ENCODE results near the gene NAP1L4.

Gene NAP1L4

DNA sequence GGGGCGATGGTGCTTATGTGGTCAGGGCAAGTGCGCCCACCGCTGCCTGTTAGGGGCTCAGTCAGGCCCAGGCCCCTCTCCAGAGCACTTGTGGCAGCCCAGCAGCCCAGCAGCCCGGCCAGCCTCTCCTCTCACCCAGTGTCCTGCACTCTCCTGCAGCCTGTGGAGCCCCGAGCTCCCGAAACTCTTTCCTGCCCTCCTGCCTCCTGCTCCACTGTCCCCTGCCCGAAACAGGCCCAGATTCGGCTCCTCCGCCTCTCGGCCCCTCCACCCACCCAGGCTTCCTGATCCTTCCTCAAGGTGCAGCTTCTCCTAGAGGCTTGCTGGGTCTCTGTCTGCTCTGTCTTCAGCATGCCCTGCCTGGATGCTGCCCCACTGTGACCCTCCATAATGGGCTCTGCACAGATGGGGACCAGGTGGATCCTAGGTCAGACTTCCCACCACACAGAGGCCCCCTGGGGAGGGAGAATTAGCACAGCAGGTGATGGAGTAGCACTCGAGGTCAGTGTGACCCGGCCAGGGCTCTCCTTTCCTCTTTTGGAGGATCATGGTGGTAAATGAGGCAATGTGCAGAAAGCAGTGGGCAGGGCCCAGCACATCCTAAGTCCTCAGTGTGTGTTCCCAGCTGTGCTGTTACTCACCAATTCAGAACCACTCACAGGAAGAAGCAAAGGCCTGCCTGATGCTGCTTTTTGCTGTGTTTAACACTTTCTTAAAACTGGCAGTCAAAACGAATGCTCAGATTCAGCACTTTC is 18.6 kb upstream of the NAP1L4 start:
- no peak for DNase-seq (ENCODE audit: low spot score)

DNA sequence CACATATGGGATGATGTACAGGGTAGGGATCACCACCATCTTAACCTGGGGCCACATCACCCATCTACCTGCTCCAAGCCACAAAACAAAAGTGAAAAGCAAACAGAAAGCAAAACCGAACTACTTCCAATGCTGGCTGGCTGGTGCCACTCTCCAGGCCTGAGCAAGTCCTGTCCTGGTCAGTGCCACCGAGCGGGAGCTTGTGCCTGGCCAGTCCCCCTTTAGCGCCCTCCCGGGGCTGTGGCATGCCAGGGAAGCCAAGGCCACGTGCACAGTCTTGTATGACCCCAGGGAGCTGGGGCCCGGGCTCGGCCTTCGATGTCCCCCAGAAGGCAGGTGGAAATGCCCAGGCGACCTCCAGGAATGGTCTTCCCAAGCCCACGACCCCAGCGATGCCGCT is 17.9 kb upstream of the NAP1L4 start:
- DNase-seq (ENCODE audit: low spot score): no peak

DNA sequence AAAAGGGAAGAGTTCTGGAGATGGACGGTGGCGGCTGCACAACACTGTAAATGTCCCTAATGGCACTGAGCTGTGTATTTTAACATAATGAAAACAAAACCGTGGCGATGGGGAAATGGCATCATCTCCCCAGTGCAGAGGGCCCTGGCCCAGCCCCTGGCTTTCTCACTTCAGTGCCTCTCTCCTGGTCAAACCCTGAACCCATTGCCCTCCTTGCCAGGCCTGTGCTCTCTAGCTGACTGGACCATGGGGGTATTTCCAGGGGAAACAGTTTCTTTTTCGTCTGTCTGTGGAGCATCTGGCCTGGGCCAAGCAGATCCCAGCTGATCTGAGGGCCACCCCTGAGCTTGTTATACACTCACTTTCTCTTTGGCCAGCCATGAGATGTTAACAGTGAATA is 17.4 kb upstream of the NAP1L4 start:
- no peak for DNase-seq (ENCODE audit: low spot score)

DNA sequence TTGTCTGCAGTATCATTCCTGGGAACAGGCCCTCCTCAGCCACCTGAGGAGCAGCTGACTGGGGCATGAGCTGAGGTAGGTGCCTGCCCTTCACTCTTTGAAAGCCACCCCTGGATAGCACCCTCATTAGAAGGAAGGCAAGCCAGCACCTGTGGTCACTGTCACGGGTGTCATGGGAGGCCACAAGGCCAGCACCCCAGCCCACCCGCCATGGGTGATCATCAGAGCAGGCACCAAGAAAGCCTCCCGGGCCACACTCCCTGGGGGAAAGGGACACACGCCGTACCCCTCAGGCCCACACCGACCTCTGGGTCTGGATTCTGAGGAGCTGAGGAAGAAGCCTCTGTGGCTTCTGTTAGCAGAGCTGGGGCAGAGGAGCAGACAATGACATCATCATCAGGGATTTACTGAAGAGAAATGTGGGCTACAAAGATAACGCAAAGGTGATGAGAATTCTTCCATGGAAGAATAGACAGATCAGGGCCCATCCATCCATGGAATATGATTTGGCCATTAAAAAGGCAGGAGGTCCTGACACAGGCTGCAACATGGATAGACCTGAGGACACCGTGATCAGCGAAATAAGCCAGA is 16.7 kb upstream of the NAP1L4 start:
- DNase-seq (ENCODE audit: low spot score): no peak

DNA sequence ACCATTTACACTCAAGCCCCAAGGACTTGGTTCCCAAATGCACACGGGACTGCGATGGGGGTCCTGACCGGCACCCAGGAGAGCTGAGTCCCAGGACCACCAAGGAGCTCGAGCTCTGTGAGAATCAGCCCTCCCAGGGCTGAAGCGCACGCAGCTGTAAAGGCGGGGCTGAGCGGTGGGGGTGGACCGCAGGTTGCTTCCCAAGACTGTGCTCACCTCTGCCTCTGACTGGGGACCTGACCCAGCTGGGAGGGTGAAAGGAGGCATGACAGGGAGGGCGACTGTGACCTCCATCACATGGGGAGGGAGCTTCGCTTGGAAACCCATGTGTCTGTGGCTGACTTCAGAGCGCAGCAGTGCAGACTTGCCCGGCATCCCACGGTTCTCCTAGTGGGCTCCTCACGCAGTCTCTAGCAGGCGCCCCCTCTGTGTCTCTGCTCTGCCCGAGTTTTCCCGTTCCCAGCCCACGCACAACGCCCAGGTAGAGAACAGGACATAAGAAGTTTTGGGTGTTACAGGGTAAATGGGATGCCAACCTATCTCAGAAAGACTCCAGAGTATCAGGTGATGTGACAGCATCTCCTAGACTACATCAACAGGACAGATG is 15.4 kb upstream of the NAP1L4 start:
- DNase-seq (ENCODE audit: low spot score): no peak

DNA sequence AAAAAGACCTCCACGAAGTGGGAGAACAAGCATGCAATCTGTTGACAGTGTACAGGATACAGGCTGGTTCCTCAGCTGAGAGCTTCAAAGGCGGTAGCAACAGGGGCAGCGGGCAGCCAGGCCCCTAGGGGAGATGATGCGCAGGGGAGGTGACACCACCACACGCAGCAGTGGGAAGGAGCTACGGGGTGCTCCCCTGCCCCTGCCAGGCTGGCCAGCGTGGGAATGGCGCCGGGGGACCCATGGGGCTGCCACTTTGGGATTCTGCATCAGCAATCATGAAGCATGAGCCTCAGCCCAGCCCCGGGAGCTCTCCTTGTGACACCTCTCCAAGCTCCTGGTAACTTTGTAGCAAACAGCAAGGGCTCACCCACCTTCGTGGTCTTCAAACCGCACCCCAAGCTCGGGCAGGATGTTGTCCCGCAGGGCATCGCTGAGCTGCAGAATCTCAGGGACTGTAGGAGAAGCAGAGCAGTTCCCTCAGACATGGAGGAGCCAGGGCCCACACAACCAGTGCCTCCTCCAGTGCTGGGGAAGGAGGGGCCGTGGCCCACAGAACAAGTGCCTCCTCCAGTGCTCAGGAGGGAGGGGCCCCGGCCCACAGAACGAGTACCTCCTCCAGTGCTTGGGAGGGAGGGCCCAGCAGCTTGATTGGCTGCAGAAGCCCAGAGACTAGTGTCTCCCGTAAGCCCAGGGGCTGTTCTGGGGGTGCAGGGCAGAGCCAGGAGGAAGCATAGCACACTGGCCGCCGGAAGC is 14.6 kb upstream of the NAP1L4 start:
- no peak for DNase-seq (ENCODE audit: low spot score)

DNA sequence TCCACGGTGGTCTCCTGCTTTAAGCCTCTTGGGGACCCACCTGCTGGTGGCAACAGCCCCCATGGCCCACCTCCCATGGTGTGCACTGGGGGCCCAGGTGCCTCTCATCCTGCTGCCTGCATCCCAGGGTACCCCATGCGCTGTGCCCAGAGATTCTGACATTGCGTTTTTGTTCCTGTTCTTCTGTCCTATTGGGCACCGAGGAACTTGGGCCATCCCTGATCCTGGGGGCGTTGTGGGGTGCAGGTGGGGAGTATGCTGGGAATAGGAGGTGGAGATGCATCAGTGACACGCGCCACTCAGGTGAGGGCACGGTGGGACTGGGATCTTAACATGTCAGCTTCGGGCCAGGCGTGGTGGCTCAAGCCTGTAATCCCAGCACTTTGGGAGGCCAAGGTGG is 12.4 kb upstream of the NAP1L4 start:
- no peak for DNase-seq (ENCODE audit: low spot score)

DNA sequence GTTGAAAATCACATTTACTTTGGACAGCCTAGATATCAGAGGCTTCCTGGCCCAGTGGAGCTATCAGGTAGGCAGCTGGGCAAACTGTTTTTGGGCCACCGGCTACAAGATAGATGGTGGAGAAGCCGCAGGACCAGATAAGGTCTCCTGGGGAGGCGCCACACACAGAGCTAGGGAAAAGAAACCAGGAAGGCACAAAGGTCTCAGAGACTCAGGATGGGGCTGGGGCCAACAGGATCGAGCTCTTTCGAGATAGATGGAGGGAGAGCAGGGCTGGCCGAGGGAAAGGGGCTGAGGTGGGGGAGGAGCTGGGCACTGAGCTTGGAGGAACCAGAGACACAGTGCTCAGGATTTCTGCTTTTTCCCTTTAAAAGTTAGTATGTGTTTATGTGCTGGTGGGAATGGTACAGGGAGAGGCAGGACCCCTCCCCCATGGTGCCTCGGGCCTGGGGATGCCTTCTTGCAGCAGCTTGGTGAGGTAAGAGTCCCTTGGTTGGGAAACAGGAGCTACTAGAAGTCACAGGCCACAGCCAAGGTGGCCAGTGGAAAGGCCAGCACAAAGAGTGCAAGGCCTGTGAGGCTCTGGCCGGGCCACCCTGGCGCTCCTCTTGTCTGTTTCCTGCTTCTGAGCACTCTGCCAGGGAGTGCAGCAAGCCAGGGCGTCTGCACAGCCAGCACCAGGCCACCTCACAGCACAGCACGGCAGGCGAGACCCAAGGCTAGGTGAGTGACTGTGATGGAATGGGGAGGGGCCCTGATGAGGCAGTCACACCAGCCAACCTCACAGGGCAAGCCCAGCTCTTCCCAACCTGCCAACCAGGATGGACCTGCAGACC is 11.5 kb upstream of the NAP1L4 start:
- DNase-seq (ENCODE audit: low spot score): no peak

DNA sequence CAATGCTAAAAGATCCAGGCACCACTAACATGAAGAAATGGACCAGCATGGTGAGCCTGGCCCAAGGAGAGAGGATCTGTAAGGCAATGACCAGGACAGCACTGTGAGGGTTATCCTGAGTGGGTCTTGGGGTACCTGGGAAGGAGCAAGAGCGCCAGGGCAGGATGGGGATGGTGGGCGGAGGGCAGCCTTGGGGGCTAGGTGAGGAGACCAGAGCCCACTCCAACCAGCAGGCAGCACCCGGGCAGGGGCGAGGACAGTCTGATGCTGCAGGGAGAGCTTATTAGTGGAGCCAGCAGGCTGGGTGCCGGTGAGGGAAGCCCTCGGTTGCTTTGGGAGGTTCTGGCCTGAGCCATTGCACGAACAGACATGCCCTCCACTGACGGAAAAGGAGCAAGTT is 10.7 kb upstream of the NAP1L4 start:
- DNase-seq (ENCODE audit: low spot score): no peak

DNA sequence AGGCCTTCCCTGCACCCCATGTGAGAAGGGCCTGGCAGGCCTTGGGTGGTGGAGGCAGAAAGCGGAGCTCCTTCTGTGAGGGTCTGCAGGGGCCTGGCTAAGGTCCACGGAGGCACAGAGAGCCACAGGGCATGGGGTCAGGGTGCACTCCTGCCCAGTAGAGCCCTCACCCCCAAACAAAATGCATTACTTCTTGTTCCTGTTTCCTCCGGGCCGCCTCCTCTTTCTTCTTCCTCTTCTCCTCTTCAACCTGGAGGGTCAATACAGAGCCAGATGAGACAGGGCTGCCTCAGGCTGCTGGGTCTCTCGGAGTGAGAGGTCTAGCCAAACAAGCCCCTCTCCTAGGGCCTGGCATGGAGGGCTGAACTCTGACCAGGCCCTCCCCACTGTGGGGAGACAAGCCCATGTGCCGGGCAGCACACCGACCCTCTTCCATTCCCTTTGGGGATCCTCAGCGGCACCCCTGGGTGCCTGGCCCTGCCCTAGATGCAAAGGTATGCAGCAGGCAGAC is 10.3 kb upstream of the NAP1L4 start:
- DNase-seq (ENCODE audit: low spot score): no peak

DNA sequence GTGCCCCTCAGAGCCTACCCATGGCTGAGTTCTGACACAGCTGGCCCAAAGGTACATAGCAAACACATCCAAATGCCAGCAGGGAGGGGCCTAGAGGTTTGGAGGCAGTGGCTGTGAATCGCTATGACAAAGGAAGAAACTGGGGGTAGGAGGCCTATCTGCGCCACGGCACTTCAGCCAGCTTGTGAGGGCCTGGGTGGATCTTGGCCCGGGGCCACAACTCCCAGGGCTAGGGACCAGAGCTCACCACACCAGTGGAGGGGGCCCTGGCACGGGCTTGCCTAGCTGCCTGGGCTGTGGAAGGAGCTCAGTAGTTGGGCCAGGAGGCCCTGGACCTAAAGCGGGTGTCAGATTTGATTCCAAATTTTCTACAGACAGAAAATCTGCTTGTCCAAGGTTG is 9.4 kb upstream of the NAP1L4 start:
- DNase-seq (ENCODE audit: low spot score): peak; percentile 78

DNA sequence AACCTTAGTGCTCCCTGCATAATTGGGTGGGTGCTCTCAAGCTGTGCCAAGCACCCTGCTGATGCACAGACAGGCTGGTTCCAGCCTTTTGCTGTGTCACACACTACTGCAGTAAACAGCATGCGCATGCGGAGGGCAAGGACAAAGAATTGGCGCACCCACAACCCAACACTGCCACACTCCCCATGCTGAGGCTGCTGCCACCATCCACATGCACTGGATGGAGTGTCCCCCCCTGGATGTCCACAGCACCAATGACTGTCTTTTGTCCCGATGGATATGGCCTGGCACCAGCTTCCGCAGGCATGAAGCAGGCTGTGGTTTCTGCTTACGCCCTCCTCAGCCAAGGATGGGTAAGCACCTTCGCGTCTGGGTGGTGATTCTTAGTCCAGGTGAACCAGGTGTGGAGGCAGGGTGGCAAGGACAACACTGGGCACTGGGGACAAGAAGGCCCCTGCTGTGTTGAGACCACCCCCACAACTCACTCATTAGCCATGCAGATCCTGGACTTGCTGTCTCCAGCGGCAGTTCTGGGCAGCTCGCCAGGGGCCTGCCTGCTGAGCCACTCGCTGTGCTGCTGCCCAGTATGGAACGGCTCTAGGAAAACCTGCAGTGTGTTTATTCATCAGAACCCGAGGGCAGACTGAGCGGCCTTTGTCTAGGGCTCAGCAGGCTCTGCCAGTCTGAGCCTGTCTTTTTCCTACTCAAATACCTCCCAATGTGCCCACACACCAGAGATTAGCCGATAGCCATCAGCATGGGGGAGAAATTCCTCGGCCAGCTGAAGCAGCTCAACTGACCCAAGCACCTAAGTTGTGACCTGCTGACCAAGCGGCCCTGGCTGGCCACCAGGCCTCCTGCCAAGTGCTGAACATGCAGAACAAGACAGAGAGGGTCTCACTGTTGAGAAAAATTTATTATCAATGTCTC is 8.2 kb upstream of the NAP1L4 start:
- DNase-seq (ENCODE audit: low spot score): peak; percentile 99

DNA sequence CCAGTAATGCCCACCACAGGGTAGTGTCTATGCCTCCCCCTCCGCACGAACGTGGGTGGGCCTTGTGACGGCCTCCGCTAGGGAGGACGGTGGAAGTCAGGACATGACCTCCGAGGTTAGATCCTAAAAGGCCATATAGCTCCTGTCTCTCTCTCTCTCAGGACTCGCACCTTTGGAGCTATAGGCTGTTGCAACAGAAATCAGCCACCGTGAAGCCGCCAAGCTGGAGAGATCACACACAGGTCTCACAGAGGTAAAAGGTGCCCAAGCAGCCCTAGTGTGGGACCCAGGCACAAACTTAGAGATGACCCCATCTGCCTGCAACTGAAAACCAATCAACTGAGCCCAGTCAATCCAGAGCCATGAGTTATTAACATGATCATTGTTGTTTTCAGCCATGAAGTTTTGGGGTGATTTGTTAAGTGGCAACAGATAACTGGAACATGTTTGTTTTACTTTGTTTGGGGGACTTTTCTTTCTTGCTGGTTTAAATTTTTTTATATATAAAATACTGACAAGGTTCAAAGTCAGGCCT is 7.4 kb upstream of the NAP1L4 start:
- no peak for DNase-seq (ENCODE audit: low spot score)

DNA sequence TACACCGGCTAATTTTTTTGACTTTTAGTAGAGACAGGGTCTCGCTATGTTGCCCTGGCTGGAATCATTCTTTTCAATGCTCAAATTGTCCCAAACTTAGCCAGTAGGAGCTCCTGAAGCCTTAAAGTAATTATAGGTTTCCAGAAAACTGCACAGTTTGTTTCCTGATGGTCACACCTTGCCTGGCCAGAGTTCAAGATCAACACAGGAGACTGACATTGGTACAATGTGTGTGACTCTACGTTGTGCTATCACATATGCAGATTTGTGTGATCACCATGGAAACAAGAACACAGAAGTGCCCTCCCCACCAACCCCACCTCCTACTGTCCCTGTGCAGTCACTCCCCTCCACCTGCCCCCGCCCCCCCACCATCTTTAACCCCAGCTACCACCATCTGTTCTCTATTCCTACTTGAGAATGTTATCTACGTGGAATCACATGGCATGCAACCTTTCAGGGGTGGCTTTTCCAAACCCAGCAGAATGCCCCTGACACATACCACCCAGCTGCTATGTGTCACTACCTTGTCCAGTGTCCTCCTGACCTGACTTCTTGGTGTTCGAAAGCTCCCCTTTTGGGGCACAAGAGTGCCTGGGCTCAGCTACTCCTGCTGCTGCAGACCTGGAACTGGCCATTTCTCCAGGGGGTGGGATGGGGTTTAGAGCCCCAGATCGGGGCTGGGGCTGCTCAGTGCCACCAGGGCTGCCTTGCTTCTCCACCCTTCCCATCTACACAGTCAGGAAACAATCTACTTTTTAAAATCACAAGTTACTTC is 6.1 kb upstream of the NAP1L4 start:
- DNase-seq (ENCODE audit: low spot score): no peak

DNA sequence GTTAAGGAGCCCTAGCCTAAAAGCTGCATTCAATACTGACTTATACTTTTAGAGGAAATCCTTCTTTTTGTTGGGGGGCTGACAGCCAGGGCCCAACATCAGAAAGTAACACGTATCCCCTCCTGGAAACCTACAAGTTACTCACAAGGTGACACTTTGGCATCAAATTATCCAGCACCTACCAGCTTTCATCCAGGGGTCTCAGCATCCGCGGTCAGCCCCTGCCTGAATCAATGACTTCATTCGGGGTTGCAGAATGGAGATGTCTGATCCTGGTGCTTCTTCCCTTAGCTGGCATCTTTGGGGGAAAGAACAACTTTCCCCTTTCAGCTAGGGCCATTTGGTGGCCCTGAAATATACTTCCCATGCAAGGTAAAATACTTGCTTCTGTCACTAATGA is 5.3 kb upstream of the NAP1L4 start:
- DNase-seq (ENCODE audit: low spot score): no peak

DNA sequence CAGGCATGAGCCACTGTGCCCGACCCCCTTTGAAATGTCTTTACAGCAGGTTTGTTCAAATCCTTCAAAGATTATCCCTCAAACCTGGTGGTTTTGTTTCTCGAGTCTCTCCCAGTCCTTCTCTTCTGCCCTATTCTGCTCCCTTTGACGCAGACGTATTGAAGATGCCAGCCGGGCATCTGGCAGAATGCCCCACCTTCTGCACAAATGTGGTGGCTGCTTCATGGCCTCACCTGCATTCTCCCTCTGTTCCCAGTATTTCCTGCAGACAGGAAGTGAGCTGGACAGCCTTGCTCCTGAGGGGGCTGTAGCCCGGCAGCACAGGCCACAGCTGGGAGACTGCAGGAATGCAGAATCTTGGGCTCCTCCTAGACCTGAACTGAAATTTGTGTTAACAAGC is 4.8 kb upstream of the NAP1L4 start:
- no peak for DNase-seq (ENCODE audit: low spot score)

DNA sequence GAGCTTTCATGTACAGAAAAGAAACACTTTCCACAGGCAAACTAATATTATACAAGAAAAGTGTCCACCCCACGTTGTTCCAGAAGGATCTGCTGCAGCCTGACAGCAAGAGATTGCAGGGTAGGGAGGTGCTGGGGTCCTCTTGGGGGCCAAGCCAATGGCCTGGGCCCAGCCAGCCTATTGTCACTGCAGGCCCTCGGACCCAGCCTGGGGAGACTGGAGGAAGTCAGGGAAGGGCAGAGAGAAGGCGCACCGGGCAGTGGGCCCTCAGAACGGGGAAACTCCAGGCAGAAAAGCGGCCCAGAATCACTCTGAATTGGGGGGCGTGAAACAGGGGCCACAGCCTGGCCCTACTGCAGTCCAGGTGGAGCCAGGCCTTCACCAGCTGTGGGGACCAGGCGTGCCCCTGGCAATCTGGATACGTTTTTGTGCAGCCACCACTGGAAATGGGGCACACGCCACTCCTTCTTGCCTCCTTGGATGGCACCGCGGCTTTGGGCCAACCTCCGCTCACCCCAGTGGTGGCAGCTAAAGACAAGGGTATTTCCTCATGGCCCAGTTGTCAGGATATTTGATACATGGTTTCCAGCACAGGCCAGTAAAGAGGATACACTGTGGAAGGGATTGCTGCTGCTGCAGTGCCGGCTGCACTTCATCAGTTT is 3.9 kb upstream of the NAP1L4 start:
- no peak for DNase-seq (ENCODE audit: low spot score)

DNA sequence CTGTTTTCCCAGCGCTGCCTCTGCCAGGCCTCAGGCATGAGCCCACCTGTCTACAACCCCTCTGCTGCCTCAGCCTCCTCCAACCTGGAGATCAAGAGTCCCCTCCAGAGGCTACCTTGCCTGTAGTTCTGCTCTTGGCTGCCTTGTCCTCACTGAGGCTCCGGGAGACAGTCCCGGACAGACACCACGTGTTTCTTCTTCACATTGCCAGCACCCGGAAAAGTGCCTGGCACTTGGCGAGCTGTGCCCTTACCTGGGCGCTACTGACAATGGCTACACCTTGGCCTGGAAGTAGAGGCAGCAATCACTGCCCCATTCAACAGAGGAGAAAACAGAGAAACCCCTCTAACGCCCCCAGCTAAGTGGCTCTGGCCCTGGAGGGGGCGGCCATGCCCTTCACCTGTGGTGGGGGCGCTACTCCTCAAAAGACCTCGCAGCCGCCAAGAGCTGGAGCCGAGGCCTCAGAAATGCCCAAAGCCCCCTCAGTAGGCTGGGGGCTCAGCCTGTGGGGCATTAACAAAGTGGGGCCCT is 3.0 kb upstream of the NAP1L4 start:
- no peak for DNase-seq (ENCODE audit: low spot score)

DNA sequence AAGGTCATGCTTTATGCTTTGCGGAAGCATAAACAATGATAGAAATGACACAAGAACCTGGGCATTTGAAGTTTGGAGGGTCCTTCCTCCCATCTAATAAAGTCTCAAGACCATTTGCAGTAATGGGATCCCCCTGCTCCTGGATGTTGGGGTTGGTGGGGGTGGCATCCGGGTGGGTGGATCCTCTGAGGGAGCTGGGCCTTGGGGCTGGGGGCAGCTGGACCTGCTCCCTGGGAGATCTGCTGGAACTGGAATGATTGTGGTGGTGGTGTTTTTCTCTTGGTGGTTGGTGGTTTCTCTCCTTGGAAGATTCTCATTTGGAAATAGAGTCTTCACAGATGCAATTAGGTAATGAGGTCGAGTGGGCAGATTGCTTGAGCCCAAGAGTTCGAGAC is 2.2 kb upstream of the NAP1L4 start:
- no peak for DNase-seq (ENCODE audit: low spot score)
